NB4 (cell line): ENCODE data around the gene NPAS3.

Source experiments
- DNase-seq: peaks from one replicate; pipeline ENCODE4 v3.0.0; 2010; ENCODE audit warnings: low read depth
- H3K4me3 ChIP-seq: one replicate; pipeline ENCODE4 v1.5.1; 2011; ENCODE audit warnings: mild to moderate bottlenecking, low read depth, low read length, moderate library complexity
- CTCF ChIP-seq: IDR thresholded peaks from one replicate; pipeline ENCODE4 v1.5.1; 2012; ENCODE audit warnings: low read depth, low read length
- MAX ChIP-seq: IDR thresholded peaks from 2 replicates; pipeline ENCODE4 v1.6.1; 2011; ENCODE audit warnings: low read depth, low read length
- MYC ChIP-seq: IDR thresholded peaks from 2 replicates; pipeline ENCODE4 v1.6.1; 2011; ENCODE audit warnings: low read depth, low read length
- POLR2A ChIP-seq: IDR thresholded peaks from 2 replicates; pipeline ENCODE4 v1.6.1; 2011; ENCODE audit warnings: mild to moderate bottlenecking; ENCODE audit not compliant: insufficient read length; ENCODE audit errors: extremely low read depth

NPAS3 gene

GRCh38 chr14:33542338-33543287 lies 603.9 kb downstream of the NPAS3 start:
- TF ChIP-seq MYC, result no peak
- DNase-seq, result no peak
- no peak overlapping the region for H3K4me3 ChIP-seq

- DNase-seq, result no peak
- TF ChIP-seq MYC, result no peak
- TF ChIP-seq POLR2A, result no peak
- no peak for TF ChIP-seq MAX
- no peak for TF ChIP-seq CTCF
- no peak overlapping the region for H3K4me3 ChIP-seq
Measured at GRCh38 chr14:33545696-33546095, 607.0 kb downstream of the NPAS3 start.

GRCh38 chr14:33548606-33549005 lies 609.9 kb downstream of the NPAS3 start:
- TF ChIP-seq CTCF (no peak), POLR2A (no peak), MAX (no peak), MYC (no peak)
- DNase-seq, result no peak
- no peak overlapping the region for H3K4me3 ChIP-seq

GRCh38 chr14:33551963-33552362 lies 613.3 kb downstream of the NPAS3 start:
- DNase-seq, result no peak
- H3K4me3 ChIP-seq, result no peak overlapping the region
- TF ChIP-seq MAX (no peak), CTCF (no peak), MYC (no peak), POLR2A (no peak)

- DNase-seq, result no peak
- no peak overlapping the region for H3K4me3 ChIP-seq
- TF ChIP-seq CTCF (no peak), MAX (no peak), POLR2A (no peak), MYC (no peak)
Measured at GRCh38 chr14:33553706-33554278, 615.1 kb downstream of the NPAS3 start.

- no peak overlapping the region for H3K4me3 ChIP-seq
- TF ChIP-seq CTCF (no peak), POLR2A (no peak), MAX (no peak), MYC (no peak)
- DNase-seq, result no peak
Measured at GRCh38 chr14:33554988-33555387, 616.3 kb downstream of the NPAS3 start.
